HEK293 (cell line): ENCODE measurements around the gene BCAT1.

Experiments used
- CTCF ChIA-PET: fragments of 350-600 bp; formaldehyde crosslinking; extraction: SDS; loops from one replicate; lab custom pipeline; 2021; ENCODE audit warnings: antibody characterized with exemption; lab: Yijun Ruan, JAX
- POLR2A ChIA-PET: fragments of 300-600 bp; formaldehyde crosslinking; extraction: SDS; loops from one replicate; lab custom pipeline; 2020; ENCODE audit warnings: antibody characterized with exemption, inconsistent platforms; lab: Yijun Ruan, JAX
- H3K27ac ChIP-seq: fragments of 200-500 bp; sonication (Bioruptor generic); 2 replicates; pipeline ENCODE4 v1.5.1; 2014; ENCODE audit warnings: low read depth, low read length, control low read depth, inconsistent platforms; ENCODE audit errors: extremely low read depth
- H3K36me3 ChIP-seq, 2 experiments: fragments of 200-500 bp in 1 of 2; sonication (Bioruptor generic) in 1 of 2; 1 replicate in 1 of 2; 2 replicates in 1 of 2; pipeline ENCODE4 v1.5.1; 2014 to 2017; ENCODE audit warnings: inconsistent platforms in 2 of 2, low read length in 2 of 2; ENCODE audit not compliant: control insufficient read depth in 2 of 2, insufficient read depth in 1 of 2
- H3K4me1 ChIP-seq: fragments of 200-500 bp; sonication (Bioruptor generic); 2 replicates; pipeline ENCODE4 v1.5.1; 2014; ENCODE audit warnings: mild to moderate bottlenecking, low read length, inconsistent platforms; ENCODE audit not compliant: control insufficient read depth, insufficient read depth
- H3K4me3 ChIP-seq: 2 replicates; pipeline ENCODE4 v1.5.1; 2011; ENCODE audit warnings: low read depth, mild to moderate bottlenecking, control low read depth, low read length, moderate library complexity
- H3K9me3 ChIP-seq: fragments of 200-500 bp; sonication (Bioruptor generic); 2 replicates; pipeline ENCODE4 v1.5.1; 2014; ENCODE audit warnings: low read depth, low read length, inconsistent platforms; ENCODE audit not compliant: control insufficient read depth, insufficient read depth
- GLI2 ChIP-seq: fragments of 450-650 bp; formaldehyde crosslinking; IDR thresholded peaks from 2 replicates; pipeline ENCODE4; 2017; ENCODE audit warnings: missing biosample characterization, missing genetic modification characterization, low read depth, borderline replicate concordance
- KLF8 ChIP-seq: fragments of 450-650 bp; formaldehyde crosslinking; IDR thresholded peaks from 2 replicates; pipeline ENCODE4 v1.5.1; 2016; ENCODE audit warnings: missing biosample characterization, missing genetic modification characterization
- KLF9 ChIP-seq: fragments of 450-650 bp; formaldehyde crosslinking; IDR thresholded peaks from 2 replicates; pipeline ENCODE4 v1.5.1; 2016; ENCODE audit warnings: missing biosample characterization, missing genetic modification characterization, low read depth
- REPIN1 ChIP-seq: fragments of 450-650 bp; formaldehyde crosslinking; IDR thresholded peaks from 2 replicates; pipeline ENCODE4 v1.5.1; 2017; ENCODE audit warnings: missing biosample characterization, missing genetic modification characterization, low read depth
- SALL2 ChIP-seq: fragments of 450-650 bp; formaldehyde crosslinking; IDR thresholded peaks from 2 replicates; pipeline ENCODE4 v1.5.0; 2017; ENCODE audit warnings: missing biosample characterization, mild to moderate bottlenecking, missing genetic modification characterization, borderline replicate concordance
- SP2 ChIP-seq: fragments of 450-650 bp; formaldehyde crosslinking; IDR thresholded peaks from 2 replicates; pipeline ENCODE4 v1.5.1; 2016; ENCODE audit warnings: missing biosample characterization, missing genetic modification characterization
- SP3 ChIP-seq: fragments of 450-650 bp; formaldehyde crosslinking; IDR thresholded peaks from 2 replicates; pipeline ENCODE4 v1.5.1; 2016; ENCODE audit warnings: missing biosample characterization, missing genetic modification characterization
- ZNF174 ChIP-seq: fragments of 450-650 bp; formaldehyde crosslinking; IDR thresholded peaks from 2 replicates; pipeline ENCODE4 v1.5.0; 2017; ENCODE audit warnings: missing biosample characterization, mild to moderate bottlenecking, missing genetic modification characterization
- ZNF184 ChIP-seq: fragments of 450-650 bp; IDR thresholded peaks from 2 replicates; pipeline ENCODE4 v1.5.1; 2018; ENCODE audit warnings: missing biosample characterization, mild to moderate bottlenecking, missing genetic modification characterization
- ZNF221 ChIP-seq: fragments of 450-650 bp; formaldehyde crosslinking; IDR thresholded peaks from 2 replicates; pipeline ENCODE4 v1.5.1; 2017; ENCODE audit warnings: missing biosample characterization, missing genetic modification characterization, borderline replicate concordance
- ZNF302 ChIP-seq: fragments of 450-650 bp; formaldehyde crosslinking; IDR thresholded peaks from 2 replicates; pipeline ENCODE4 v1.5.1; 2016; ENCODE audit warnings: missing biosample characterization, missing genetic modification characterization, low read depth
- ZNF404 ChIP-seq: fragments of 450-650 bp; formaldehyde crosslinking; IDR thresholded peaks from 2 replicates; pipeline ENCODE4 v1.5.1; 2017; ENCODE audit warnings: missing biosample characterization, missing genetic modification characterization
- ZNF473 ChIP-seq: fragments of 450-650 bp; formaldehyde crosslinking; IDR thresholded peaks from 2 replicates; pipeline ENCODE4 v1.5.1; 2017; ENCODE audit warnings: missing biosample characterization, missing genetic modification characterization
- ZNF623 ChIP-seq: fragments of 450-650 bp; formaldehyde crosslinking; IDR thresholded peaks from 2 replicates; pipeline ENCODE4 v1.5.1; 2016; ENCODE audit warnings: missing biosample characterization, missing genetic modification characterization
- ZNF624 ChIP-seq: fragments of 450-650 bp; formaldehyde crosslinking; IDR thresholded peaks from 2 replicates; pipeline ENCODE4 v1.5.1; 2017; ENCODE audit warnings: missing biosample characterization, missing genetic modification characterization
- ZNF768 ChIP-seq: fragments of 450-650 bp; formaldehyde crosslinking; IDR thresholded peaks from 2 replicates; pipeline ENCODE4 v1.5.1; 2018; ENCODE audit warnings: missing biosample characterization, mild to moderate bottlenecking, missing genetic modification characterization
- ZNF785 ChIP-seq: fragments of 450-650 bp; formaldehyde crosslinking; IDR thresholded peaks from 2 replicates; pipeline ENCODE4 v1.5.1; 2016; ENCODE audit warnings: missing biosample characterization, missing genetic modification characterization
- TF ChIP-seq, protein P1 (sequence below): fragments of 450-650 bp; formaldehyde crosslinking; IDR thresholded peaks from 2 replicates; pipeline ENCODE4 v1.5.1; 2016; ENCODE audit warnings: missing biosample characterization, missing genetic modification characterization, low read depth
- TF ChIP-seq, protein P2 (sequence below): fragments of 450-650 bp; formaldehyde crosslinking; IDR thresholded peaks from 2 replicates; pipeline ENCODE4 v1.5.1; 2016; ENCODE audit warnings: missing biosample characterization, missing genetic modification characterization
- TF ChIP-seq, protein P3 (sequence below): fragments of 450-650 bp; formaldehyde crosslinking; IDR thresholded peaks from 2 replicates; pipeline ENCODE4 v1.5.1; 2017; ENCODE audit warnings: missing biosample characterization, missing genetic modification characterization
- TF ChIP-seq, protein P4 (sequence below): fragments of 450-650 bp; formaldehyde crosslinking; IDR thresholded peaks from 2 replicates; pipeline ENCODE4 v1.5.1; 2016; ENCODE audit warnings: missing biosample characterization, missing genetic modification characterization
- TF ChIP-seq, protein P5 (sequence below): fragments of 450-650 bp; formaldehyde crosslinking; IDR thresholded peaks from 2 replicates; pipeline ENCODE4 v1.5.1; 2017; ENCODE audit warnings: missing biosample characterization, missing genetic modification characterization
- TF ChIP-seq, protein P6 (sequence below): fragments of 450-650 bp; formaldehyde crosslinking; IDR thresholded peaks from 2 replicates; pipeline ENCODE4 v1.5.1; 2016; ENCODE audit warnings: missing biosample characterization, missing genetic modification characterization
- TF ChIP-seq, protein P7 (sequence below): fragments of 450-650 bp; formaldehyde crosslinking; IDR thresholded peaks from 2 replicates; pipeline ENCODE4 v1.5.1; 2017; ENCODE audit warnings: missing biosample characterization, mild to moderate bottlenecking, missing genetic modification characterization, moderate library complexity

BCAT1 gene

DNA sequence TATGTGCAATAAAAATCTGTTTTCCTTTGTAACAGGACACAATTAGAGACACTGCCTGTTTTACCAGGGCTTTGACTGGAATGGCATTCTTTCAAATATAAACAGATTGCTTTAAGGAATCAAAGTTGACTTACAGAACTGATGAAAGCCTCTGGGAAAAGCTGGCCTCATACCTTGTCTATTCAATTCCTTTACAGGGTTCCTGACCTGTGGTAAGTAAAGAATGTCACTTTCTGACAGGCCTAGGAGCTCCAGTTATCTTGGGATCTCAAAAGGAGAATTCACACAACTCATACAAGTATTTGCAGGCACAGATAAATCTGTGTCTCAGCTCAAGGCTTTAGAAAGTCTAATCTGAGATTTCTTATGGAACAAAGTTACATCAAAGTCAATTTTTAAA, 88.4 kb downstream of the BCAT1 start:
- Histone ChIP-seq H3K4me1 (no peaks in the 10 kb centered on the region), H3K4me3 (no peak overlapping the region), H3K9me3 (no peaks in the 10 kb centered on the region), H3K36me3 (no peaks in the 10 kb centered on the region), H3K27ac (no peak overlapping the region)
- POLR2A ChIA-PET: interaction anchor here (0.6 kb wide), 1 partner anchor 80 kb away, joined by 4 read pairs; no protein-coding TSS in a partner anchor
- CTCF ChIA-PET: interaction anchor here (0.5 to 3.2 kb wide), 2 partner anchors 8 to 92 kb away, joined by 3 to 16 read pairs; no protein-coding TSS in a partner anchor
- TF ChIP-seq ZNF404: no peak
- no peak for TF ChIP-seq SP2
- TF ChIP-seq, protein P1, sequence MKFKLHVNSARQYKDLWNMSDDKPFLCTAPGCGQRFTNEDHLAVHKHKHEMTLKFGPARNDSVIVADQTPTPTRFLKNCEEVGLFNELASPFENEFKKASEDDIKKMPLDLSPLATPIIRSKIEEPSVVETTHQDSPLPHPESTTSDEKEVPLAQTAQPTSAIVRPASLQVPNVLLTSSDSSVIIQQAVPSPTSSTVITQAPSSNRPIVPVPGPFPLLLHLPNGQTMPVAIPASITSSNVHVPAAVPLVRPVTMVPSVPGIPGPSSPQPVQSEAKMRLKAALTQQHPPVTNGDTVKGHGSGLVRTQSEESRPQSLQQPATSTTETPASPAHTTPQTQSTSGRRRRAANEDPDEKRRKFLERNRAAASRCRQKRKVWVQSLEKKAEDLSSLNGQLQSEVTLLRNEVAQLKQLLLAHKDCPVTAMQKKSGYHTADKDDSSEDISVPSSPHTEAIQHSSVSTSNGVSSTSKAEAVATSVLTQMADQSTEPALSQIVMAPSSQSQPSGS (tag by site-specific recombination): no peak
- TF ChIP-seq ZNF624: no peak
- TF ChIP-seq KLF8: no peak
- TF ChIP-seq ZNF623: no peak
- TF ChIP-seq, protein P2, sequence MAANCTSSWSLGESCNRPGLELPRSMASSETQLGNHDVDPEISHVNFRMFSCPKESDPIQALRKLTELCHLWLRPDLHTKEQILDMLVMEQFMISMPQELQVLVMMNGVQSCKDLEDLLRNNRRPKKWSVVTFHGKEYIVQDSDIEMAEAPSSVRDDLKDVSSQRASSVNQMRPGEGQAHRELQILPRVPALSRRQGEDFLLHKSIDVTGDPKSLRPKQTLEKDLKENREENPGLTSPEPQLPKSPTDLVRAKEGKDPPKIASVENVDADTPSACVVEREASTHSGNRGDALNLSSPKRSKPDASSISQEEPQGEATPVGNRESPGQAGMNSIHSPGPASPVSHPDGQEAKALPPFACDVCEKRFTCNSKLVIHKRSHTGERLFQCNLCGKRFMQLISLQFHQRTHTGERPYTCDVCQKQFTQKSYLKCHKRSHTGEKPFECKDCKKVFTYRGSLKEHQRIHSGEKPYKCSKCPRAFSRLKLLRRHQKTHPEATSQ (tag by site-specific recombination): no peak
- TF ChIP-seq, protein P3, sequence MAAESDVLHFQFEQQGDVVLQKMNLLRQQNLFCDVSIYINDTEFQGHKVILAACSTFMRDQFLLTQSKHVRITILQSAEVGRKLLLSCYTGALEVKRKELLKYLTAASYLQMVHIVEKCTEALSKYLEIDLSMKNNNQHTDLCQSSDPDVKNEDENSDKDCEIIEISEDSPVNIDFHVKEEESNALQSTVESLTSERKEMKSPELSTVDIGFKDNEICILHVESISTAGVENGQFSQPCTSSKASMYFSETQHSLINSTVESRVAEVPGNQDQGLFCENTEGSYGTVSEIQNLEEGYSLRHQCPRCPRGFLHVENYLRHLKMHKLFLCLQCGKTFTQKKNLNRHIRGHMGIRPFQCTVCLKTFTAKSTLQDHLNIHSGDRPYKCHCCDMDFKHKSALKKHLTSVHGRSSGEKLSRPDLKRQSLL (tag by site-specific recombination): no peak
- TF ChIP-seq, protein P4, sequence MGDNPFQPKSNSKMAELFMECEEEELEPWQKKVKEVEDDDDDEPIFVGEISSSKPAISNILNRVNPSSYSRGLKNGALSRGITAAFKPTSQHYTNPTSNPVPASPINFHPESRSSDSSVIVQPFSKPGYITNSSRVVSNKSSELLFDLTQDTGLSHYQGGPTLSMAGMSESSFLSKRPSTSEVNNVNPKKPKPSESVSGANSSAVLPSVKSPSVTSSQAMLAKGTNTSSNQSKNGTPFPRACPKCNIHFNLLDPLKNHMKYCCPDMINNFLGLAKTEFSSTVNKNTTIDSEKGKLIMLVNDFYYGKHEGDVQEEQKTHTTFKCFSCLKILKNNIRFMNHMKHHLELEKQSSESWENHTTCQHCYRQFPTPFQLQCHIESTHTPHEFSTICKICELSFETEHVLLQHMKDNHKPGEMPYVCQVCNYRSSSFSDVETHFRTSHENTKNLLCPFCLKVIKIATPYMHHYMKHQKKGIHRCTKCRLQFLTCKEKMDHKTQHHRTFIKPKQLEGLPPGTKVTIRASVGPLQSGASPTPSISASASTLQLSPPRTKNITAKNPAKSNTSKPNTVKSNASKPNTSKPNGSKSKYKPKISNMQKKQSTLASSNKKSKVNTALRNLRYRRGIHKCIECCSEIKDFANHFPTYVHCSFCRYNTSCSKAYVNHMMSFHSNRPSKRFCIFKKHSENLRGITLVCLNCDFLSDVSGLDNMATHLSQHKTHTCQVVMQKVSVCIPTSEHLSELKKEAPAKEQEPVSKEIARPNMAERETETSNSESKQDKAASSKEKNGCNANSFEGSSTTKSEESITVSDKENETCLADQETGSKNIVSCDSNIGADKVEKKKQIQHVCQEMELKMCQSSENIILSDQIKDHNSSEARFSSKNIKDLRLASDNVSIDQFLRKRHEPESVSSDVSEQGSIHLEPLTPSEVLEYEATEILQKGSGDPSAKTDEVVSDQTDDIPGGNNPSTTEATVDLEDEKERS (tag by site-specific recombination): no peak
- no peak for TF ChIP-seq ZNF174 (tag by site-specific recombination)
- no peak for TF ChIP-seq SP3
- TF ChIP-seq ZNF473: no peak
- TF ChIP-seq, protein P5, sequence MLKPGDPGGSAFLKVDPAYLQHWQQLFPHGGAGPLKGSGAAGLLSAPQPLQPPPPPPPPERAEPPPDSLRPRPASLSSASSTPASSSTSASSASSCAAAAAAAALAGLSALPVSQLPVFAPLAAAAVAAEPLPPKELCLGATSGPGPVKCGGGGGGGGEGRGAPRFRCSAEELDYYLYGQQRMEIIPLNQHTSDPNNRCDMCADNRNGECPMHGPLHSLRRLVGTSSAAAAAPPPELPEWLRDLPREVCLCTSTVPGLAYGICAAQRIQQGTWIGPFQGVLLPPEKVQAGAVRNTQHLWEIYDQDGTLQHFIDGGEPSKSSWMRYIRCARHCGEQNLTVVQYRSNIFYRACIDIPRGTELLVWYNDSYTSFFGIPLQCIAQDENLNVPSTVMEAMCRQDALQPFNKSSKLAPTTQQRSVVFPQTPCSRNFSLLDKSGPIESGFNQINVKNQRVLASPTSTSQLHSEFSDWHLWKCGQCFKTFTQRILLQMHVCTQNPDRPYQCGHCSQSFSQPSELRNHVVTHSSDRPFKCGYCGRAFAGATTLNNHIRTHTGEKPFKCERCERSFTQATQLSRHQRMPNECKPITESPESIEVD (tag by site-specific recombination): no peak
- TF ChIP-seq, protein P6, sequence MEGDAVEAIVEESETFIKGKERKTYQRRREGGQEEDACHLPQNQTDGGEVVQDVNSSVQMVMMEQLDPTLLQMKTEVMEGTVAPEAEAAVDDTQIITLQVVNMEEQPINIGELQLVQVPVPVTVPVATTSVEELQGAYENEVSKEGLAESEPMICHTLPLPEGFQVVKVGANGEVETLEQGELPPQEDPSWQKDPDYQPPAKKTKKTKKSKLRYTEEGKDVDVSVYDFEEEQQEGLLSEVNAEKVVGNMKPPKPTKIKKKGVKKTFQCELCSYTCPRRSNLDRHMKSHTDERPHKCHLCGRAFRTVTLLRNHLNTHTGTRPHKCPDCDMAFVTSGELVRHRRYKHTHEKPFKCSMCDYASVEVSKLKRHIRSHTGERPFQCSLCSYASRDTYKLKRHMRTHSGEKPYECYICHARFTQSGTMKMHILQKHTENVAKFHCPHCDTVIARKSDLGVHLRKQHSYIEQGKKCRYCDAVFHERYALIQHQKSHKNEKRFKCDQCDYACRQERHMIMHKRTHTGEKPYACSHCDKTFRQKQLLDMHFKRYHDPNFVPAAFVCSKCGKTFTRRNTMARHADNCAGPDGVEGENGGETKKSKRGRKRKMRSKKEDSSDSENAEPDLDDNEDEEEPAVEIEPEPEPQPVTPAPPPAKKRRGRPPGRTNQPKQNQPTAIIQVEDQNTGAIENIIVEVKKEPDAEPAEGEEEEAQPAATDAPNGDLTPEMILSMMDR (tag by site-specific recombination): no peak
- TF ChIP-seq REPIN1: no peak

DNA sequence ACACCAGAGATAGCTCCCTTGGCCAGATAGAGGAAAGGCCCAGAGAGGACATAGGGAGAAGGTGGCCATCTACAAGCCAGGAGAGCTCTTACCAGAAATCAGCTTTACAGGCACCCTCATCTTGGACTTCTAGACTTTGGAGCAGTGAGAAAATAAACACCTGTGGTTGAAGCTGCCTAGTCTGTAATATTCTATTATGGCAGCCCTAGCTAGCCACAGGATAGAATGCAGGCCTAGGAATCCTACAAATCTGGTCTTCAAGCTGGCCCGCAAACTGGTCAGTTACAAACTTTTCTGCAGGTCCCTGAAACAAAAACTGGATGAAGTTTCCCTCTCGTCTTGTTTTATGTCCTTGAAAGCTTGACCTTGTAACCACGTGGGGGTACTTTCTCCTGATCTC, 92.4 kb downstream of the BCAT1 start:
- H3K27ac ChIP-seq: no peak overlapping the region
- POLR2A ChIA-PET: no interaction called here
- CTCF ChIA-PET: no interaction called here
- H3K36me3 ChIP-seq: no peaks in the 10 kb centered on the region
- no peaks in the 10 kb centered on the region for H3K9me3 ChIP-seq
- no peak overlapping the region for H3K4me3 ChIP-seq
- no peaks in the 10 kb centered on the region for H3K4me1 ChIP-seq
- no peak for TF ChIP-seq ZNF785 (tag by site-specific recombination)
- TF ChIP-seq ZNF221: no peak
- TF ChIP-seq KLF9: no peak
- no peak for TF ChIP-seq ZNF184 (tag by site-specific recombination)
- TF ChIP-seq, protein P7, sequence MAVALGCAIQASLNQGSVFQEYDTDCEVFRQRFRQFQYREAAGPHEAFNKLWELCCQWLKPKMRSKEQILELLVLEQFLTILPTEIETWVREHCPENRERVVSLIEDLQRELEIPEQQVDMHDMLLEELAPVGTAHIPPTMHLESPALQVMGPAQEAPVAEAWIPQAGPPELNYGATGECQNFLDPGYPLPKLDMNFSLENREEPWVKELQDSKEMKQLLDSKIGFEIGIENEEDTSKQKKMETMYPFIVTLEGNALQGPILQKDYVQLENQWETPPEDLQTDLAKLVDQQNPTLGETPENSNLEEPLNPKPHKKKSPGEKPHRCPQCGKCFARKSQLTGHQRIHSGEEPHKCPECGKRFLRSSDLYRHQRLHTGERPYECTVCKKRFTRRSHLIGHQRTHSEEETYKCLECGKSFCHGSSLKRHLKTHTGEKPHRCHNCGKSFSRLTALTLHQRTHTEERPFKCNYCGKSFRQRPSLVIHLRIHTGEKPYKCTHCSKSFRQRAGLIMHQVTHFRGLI (tag by site-specific recombination): no peak
- TF ChIP-seq SALL2: no peak
- TF ChIP-seq ZNF768 (tag by site-specific recombination): no peak
- no peak for TF ChIP-seq GLI2 (tag by site-specific recombination)
- TF ChIP-seq SP2: no peak
- TF ChIP-seq ZNF302 (tag by site-specific recombination): no peak
